Psoas muscle (tissue), 8 donors: ENCODE measurements around the gene GNAI2. TPM values are rescaled to one million over a fixed set of nuclear protein-coding genes. Genes with fewer than 3 reads are reported as not detected.

Experiments
- ATAC-seq, 4 donors: fragments of 200-7000 bp; cut with Tn5 transposase; one replicate each; pipeline ENCODE4 v1.9.1; 2020; ENCODE audit warnings: moderate library complexity in 3 of 4, mild to moderate bottlenecking in 2 of 4
- DNase-seq, 2 donors: peaks; one replicate each; pipeline ENCODE4 v3.0.0-alpha.2; 2020
- H3K27ac ChIP-seq: fragments of 200-600 bp; one replicate; pipeline ENCODE4 v1.8.0; 2022
- H3K27me3 ChIP-seq, 3 donors: fragments of 200-600 bp in 1 of 3; one replicate each; pipeline versions ENCODE4 v1.6.1 to v1.8.0; 2013 to 2022; ENCODE audit warnings: low read length in 2 of 3, mild to moderate bottlenecking in 2 of 3, moderate library complexity in 1 of 3; ENCODE audit not compliant: insufficient read depth in 3 of 3
- H3K36me3 ChIP-seq, 2 donors: fragments of 200-600 bp in 1 of 2; one replicate each; pipeline versions ENCODE4 v1.6.1 to v1.8.0; 2013 to 2022; ENCODE audit warnings: low read depth in 1 of 2, mild to moderate bottlenecking in 1 of 2, moderate library complexity in 1 of 2; ENCODE audit not compliant: insufficient read depth in 1 of 2
- H3K4me1 ChIP-seq: fragments of 200-600 bp; one replicate; pipeline ENCODE4 v1.8.0; 2022
- H3K4me3 ChIP-seq: fragments of 200-600 bp; one replicate; pipeline ENCODE4 v1.8.0; 2022; ENCODE audit warnings: mild to moderate bottlenecking
- H3K9me3 ChIP-seq: fragments of 200-600 bp; one replicate; pipeline ENCODE4 v1.8.0; 2022
- CTCF ChIP-seq: fragments of 200-600 bp; IDR thresholded peaks from one replicate; pipeline ENCODE4 v1.8.0; 2022; ENCODE audit warnings: antibody characterized with exemption
- WGBS, 3 donors: extraction: QIAGEN DNeasy Blood & Tissue Kit; methylation state at CpG; one replicate each; pipeline versions ENCODE4 v1.1.6 to v1.1.7; 2013; 5-methylcytosine and 5-hydroxymethylcytosine counted together
- intact Hi-C, 2 donors: fragments of 100-400 bp; cut with DNase I; formaldehyde crosslinking; loops; one replicate each; pipeline versions ENCODE4 v1.11.0 to v1.14.2; 2022
- polyA plus RNA-seq, 3 donors: library from polyadenylated mRNA; stranded (reverse); fragments of 200-250 nt; gene quantifications; one replicate each; pipeline ENCODE4 v1.2.3, GENCODE V29; 2013
- total RNA-seq, 4 donors: library from RNA; stranded (reverse); fragmentation: NEBNext Ultra II Directional in 2 of 4; extraction: Animal tissue kit (Norgen Biotek cat#: 25700) in 2 of 4; gene quantifications; one replicate each; pipeline versions ENCODE4 v1.2.1 to v1.2.4, GENCODE V29; 2021 to 2023
- donor health status: healthy with polysubstance abuse.
- donor health status: DM: no; HTN: no; CAD: no; lungs with moderate emphysema.
- donor health status: Bipolar disorder and iron deficiency.
- donor health status: healthy.
- donor health status: DM: yes; HTN: yes; CAD: no.
- donor health status: DM: no; HTN: no; CAD: no.
- donor health status: DM: no; HTN: no; CAD: no.
- donor health status: DM: yes; HTN: yes; CAD: no.

Gene GNAI2
- total and polyA plus RNA-seq, 7 donors = 39.4 to 93.9 (median 57.6) TPM

GRCh38 chr3:50203809-50204803 is 31.9 kb upstream of the GNAI2 start:
- Histone ChIP-seq H3K27ac (no peak overlapping the region), H3K36me3 (no peaks in the 10 kb centered on the region), H3K4me3 (no peak overlapping the region), H3K4me1 (peaks cover 12% of the 10 kb centered on the region), H3K9me3 (no peaks in the 10 kb centered on the region), H3K27me3 (peaks cover 0 to 3% (median 0%) of the 10 kb centered on the region in 3 donors)
- WGBS, 3 donors = 66 to 82% (median 69%) methylated on average over 12 of the region's 12 CpGs
- DNase-seq (no peak), ATAC-seq (no peak)
- intact Hi-C loops = no loop called here
- no peak for TF ChIP-seq CTCF

- peak; percentile 75 to 87 (median 77) for ATAC-seq
- intact Hi-C loops = no loop called here
- H3K36me3 ChIP-seq = no peaks in the 10 kb centered on the region
- H3K27ac ChIP-seq = peak within 1 kb of the TSS; percentile 78
- TF ChIP-seq CTCF = no peak
- peaks cover 12% of the 10 kb centered on the region for H3K4me1 ChIP-seq
- no peaks in the 10 kb centered on the region for H3K9me3 ChIP-seq
- DNase-seq = peak in 1 of 2 donors; percentile 72
- peak within 1 kb of the TSS; percentile 75 for H3K4me3 ChIP-seq
- H3K27me3 ChIP-seq = peaks cover 0 to 3% (median 0%) of the 10 kb centered on the region in 3 donors
- WGBS, 3 donors = 4 to 6% (median 5%) methylated on average over 31 to 39 of the region's 41 CpGs
Observed at GRCh38 chr3:50204804-50205412, 31.1 kb upstream of the GNAI2 start, which contains the start of gene SLC38A3. Gene SLC38A3, plus strand, starts transcription at chr3:50205271. Its CDS starts 8,929 bp downstream, at chr3:50214200.

GRCh38 chr3:50205413-50206276 is 30.4 kb upstream of the GNAI2 start:
- H3K27me3 ChIP-seq = peaks cover 0 to 3% (median 0%) of the 10 kb centered on the region in 3 donors
- H3K4me3 ChIP-seq = peak overlapping the region; percentile 75
- TF ChIP-seq CTCF = no peak
- H3K9me3 ChIP-seq = no peaks in the 10 kb centered on the region
- ATAC-seq (peak; percentile 75 to 87 (median 78)), DNase-seq (peak; percentile 49 to 81)
- intact Hi-C loops = no loop called here
- H3K27ac ChIP-seq = peak overlapping the region; percentile 78
- peaks cover 12% of the 10 kb centered on the region for H3K4me1 ChIP-seq
- H3K36me3 ChIP-seq = no peaks in the 10 kb centered on the region
- WGBS, 3 donors = 4 to 5% (median 5%) methylated on average over 48 to 67 of the region's 67 CpGs

GRCh38 chr3:50207359-50208042 is 28.5 kb upstream of the GNAI2 start:
- ATAC-seq = peak in 1 of 4 donors; percentile 24
- Histone ChIP-seq H3K4me1 (peaks cover 18% of the 10 kb centered on the region), H3K27ac (peak overlapping the region; percentile 36), H3K27me3 (peaks cover 0 to 3% (median 0%) of the 10 kb centered on the region in 3 donors), H3K4me3 (no peak overlapping the region), H3K36me3 (no peaks in the 10 kb centered on the region), H3K9me3 (no peaks in the 10 kb centered on the region)
- DNase-seq = no peak
- intact Hi-C loops = no loop called here
- no peak for TF ChIP-seq CTCF
- WGBS, 3 donors = 58 to 74% (median 66%) methylated on average over 16 to 17 of the region's 17 CpGs
